Trophoblast cell (in vitro differentiated cells and primary cell): ENCODE data around the gene CUX1.
A peak's percentile ranks its signal among the peaks of the same experiment; 100 is the strongest.
"Not testable (repeated sequence)": the region's sequence is repeated elsewhere in the genome, so short reads cannot be mapped to it uniquely, and the experiment has no call there.

Experiments used
- DNase-seq, 2 donors: peaks; one replicate each; pipeline ENCODE4 v3.0.0-alpha.2; 2016
- H2AFZ ChIP-seq: 2 replicates; pipeline ENCODE4 v1.6.1; 2013; ENCODE audit warnings: low read length, moderate library complexity, mild to moderate bottlenecking; ENCODE audit not compliant: insufficient read depth, poor library complexity
- H2AK5ac ChIP-seq: 2 replicates; pipeline ENCODE4 v1.6.1; 2013; ENCODE audit warnings: mild to moderate bottlenecking, low read length
- H2BK120ac ChIP-seq: 2 replicates; pipeline ENCODE4 v1.6.1; 2013; ENCODE audit warnings: low read length, mild to moderate bottlenecking, moderate library complexity; ENCODE audit not compliant: insufficient read depth, poor library complexity
- H2BK12ac ChIP-seq: 2 replicates; pipeline ENCODE4 v1.6.1; 2013; ENCODE audit warnings: mild to moderate bottlenecking, low read length, moderate library complexity
- H2BK5ac ChIP-seq: 2 replicates; pipeline ENCODE4 v1.6.1; 2013; ENCODE audit warnings: low read length, low read depth, moderate library complexity, mild to moderate bottlenecking; ENCODE audit not compliant: poor library complexity
- H3K14ac ChIP-seq: 2 replicates; pipeline ENCODE4 v1.6.1; 2013; ENCODE audit warnings: mild to moderate bottlenecking, low read length
- H3K18ac ChIP-seq: 2 replicates; pipeline ENCODE4 v1.6.1; 2013; ENCODE audit warnings: mild to moderate bottlenecking, low read length
- H3K23ac ChIP-seq: 2 replicates; pipeline ENCODE4 v1.6.1; 2013; ENCODE audit warnings: low read length
- H3K27ac ChIP-seq: 2 replicates; pipeline ENCODE4 v1.5.1; 2013; ENCODE audit warnings: low read depth, mild to moderate bottlenecking, inconsistent platforms, low read length, moderate library complexity
- H3K27me3 ChIP-seq: 2 replicates; pipeline ENCODE4 v1.6.1; 2013; ENCODE audit warnings: inconsistent platforms, mild to moderate bottlenecking, low read length, moderate library complexity; ENCODE audit not compliant: insufficient read depth
- H3K36me3 ChIP-seq, 2 experiments: 1 replicate in 1 of 2; 2 replicates in 1 of 2; pipeline ENCODE4 v1.6.1; 2013; ENCODE audit warnings: low read length in 2 of 2, mild to moderate bottlenecking in 2 of 2, moderate library complexity in 1 of 2; ENCODE audit not compliant: insufficient read depth in 2 of 2, control insufficient read depth in 1 of 2
- H3K4ac ChIP-seq: 2 replicates; pipeline ENCODE4 v1.6.1; 2013; ENCODE audit warnings: low read depth, mild to moderate bottlenecking, low read length, moderate library complexity
- H3K4me1 ChIP-seq, 2 experiments: 1 replicate in 1 of 2; 2 replicates in 1 of 2; pipeline ENCODE4 v1.6.1; 2013; ENCODE audit warnings: low read length in 2 of 2, mild to moderate bottlenecking in 2 of 2, moderate library complexity in 1 of 2; ENCODE audit not compliant: insufficient read depth in 2 of 2, control insufficient read depth in 1 of 2
- H3K4me2 ChIP-seq: 2 replicates; pipeline ENCODE4 v1.6.1; 2013; ENCODE audit warnings: inconsistent platforms, mild to moderate bottlenecking, low read length, moderate library complexity
- H3K4me3 ChIP-seq: 2 replicates; pipeline ENCODE4 v1.5.1; 2013; ENCODE audit warnings: mild to moderate bottlenecking, low read depth, low read length, inconsistent platforms
- H3K79me1 ChIP-seq: one replicate; pipeline ENCODE4 v1.6.1; 2013; ENCODE audit warnings: low read length
- H3K79me2 ChIP-seq: 2 replicates; pipeline ENCODE4 v1.6.1; 2013; ENCODE audit warnings: low read length, mild to moderate bottlenecking; ENCODE audit not compliant: control insufficient read depth, insufficient read depth, poor library complexity
- H3K9ac ChIP-seq: 2 replicates; pipeline ENCODE4 v1.6.1; 2013; ENCODE audit warnings: mild to moderate bottlenecking, low read length
- H3K9me3 ChIP-seq: 2 replicates; pipeline ENCODE4 v1.6.1; 2013; ENCODE audit warnings: low read depth, mild to moderate bottlenecking, control low read depth, inconsistent platforms, low read length; ENCODE audit not compliant: insufficient read depth
- H4K12ac ChIP-seq: 2 replicates; pipeline ENCODE4 v1.6.1; 2013; ENCODE audit warnings: low read depth, mild to moderate bottlenecking, low read length, moderate library complexity
- H4K8ac ChIP-seq: 2 replicates; pipeline ENCODE4 v1.6.1; 2013; ENCODE audit warnings: low read depth, mild to moderate bottlenecking, low read length, moderate library complexity
- H4K91ac ChIP-seq: one replicate; pipeline ENCODE4 v1.6.1; 2013; ENCODE audit warnings: low read depth, mild to moderate bottlenecking, low read length, moderate library complexity
- WGBS: extraction: QIAGEN DNeasy Blood & Tissue Kit; methylation state at CpG from one replicate; pipeline ENCODE4 v1.1.7; 2013; ENCODE audit warnings: missing lambda C conversion rate; ENCODE audit not compliant: insufficient read length, insufficient coverage; ENCODE audit errors: extremely low coverage; 5-methylcytosine and 5-hydroxymethylcytosine counted together

The CUX1 gene

GRCh38 chr7:101888564-101888963 lies 71.1 kb downstream of the CUX1 start:
- not testable (repeated sequence) for H3K27me3 ChIP-seq, H3K36me3 ChIP-seq, H4K12ac ChIP-seq, H3K23ac ChIP-seq, H3K18ac ChIP-seq, H4K8ac ChIP-seq, H3K9ac ChIP-seq, H3K27ac ChIP-seq, H3K9me3 ChIP-seq, H2AFZ ChIP-seq, H2BK5ac ChIP-seq, H3K79me1 ChIP-seq, H2BK12ac ChIP-seq, DNase-seq, H3K14ac ChIP-seq, H3K4me3 ChIP-seq, H3K4me2 ChIP-seq, H2BK120ac ChIP-seq, H3K4me1 ChIP-seq, H4K91ac ChIP-seq, H2AK5ac ChIP-seq
- WGBS, result no CpG with 5 or more reads among the region's 3 CpGs
- Histone ChIP-seq H3K79me2 (peaks cover 13% of the 10 kb centered on the region), H3K4ac (peak overlapping the region; percentile 17)

DNA sequence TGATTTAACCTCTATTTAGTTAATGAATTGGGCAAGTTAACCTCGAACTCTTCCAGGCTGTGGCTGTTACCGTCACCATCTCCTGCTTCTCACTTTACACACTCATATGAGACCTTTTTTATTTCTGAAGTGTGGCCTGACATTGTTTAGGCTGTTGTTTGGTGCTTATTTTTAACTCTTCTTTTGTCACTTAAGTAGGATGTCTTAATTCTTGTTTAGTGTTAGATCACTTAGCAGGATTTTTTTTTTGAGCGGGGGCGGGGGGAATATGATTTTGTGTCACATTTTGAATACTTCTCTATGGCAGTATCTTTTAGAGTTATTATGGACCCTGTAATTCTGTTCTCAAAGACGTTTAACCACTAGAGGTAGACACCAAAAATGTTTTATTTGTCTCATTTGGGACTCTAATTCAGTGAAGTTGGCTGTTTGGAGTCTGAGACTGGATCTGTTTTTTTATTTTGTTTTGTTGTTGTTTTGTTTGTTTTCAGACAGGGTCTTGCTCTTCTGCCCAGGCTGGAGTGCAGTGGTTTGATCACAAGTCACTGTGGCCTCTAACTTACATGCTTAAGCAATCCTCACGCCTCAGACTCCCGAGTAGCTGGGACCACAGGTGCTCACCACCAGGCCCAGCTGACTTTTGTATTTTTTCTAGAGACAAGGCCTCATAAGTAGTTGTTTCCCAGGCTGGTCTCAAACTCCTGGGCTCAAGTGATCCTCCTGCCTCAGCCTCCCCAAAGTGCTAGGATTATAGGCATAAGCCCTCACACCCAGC lies 73.5 kb downstream of the CUX1 start:
- Histone ChIP-seq H3K36me3 (no peaks in the 10 kb centered on the region), H2AK5ac (no peak overlapping the region), H2BK5ac (no peak overlapping the region), H3K4ac (peak overlapping the region; percentile 34), H3K79me2 (peaks cover 5% of the 10 kb centered on the region), H3K9me3 (no peaks in the 10 kb centered on the region), H3K27me3 (no peaks in the 10 kb centered on the region), H3K9ac (no peak overlapping the region), H4K12ac (no peak overlapping the region), H3K4me3 (no peak overlapping the region), H4K91ac (no peak overlapping the region), H3K27ac (no peak overlapping the region), H2AFZ (no peak overlapping the region), H3K4me2 (no peak overlapping the region), H3K18ac (no peak overlapping the region), H2BK120ac (no peak overlapping the region), H3K23ac (no peak overlapping the region), H2BK12ac (no peak overlapping the region), H3K14ac (no peak overlapping the region), H3K4me1 (no peaks in the 10 kb centered on the region), H4K8ac (no peak overlapping the region), H3K79me1 (no peaks in the 10 kb centered on the region)
- no CpG with 5 or more reads among the region's 7 CpGs for WGBS
- DNase-seq, result no peak

- H3K36me3 ChIP-seq, result no peaks in the 10 kb centered on the region
- no peaks in the 10 kb centered on the region for H3K27me3 ChIP-seq
- H3K4me3 ChIP-seq, result no peak overlapping the region
- peaks cover 3% of the 10 kb centered on the region for H3K79me2 ChIP-seq
- no peak overlapping the region for H4K12ac ChIP-seq
- H3K9ac ChIP-seq, result no peak overlapping the region
- H3K18ac ChIP-seq, result no peak overlapping the region
- H2AFZ ChIP-seq, result no peak overlapping the region
- no peaks in the 10 kb centered on the region for H3K9me3 ChIP-seq
- H2AK5ac ChIP-seq, result no peak overlapping the region
- no peak overlapping the region for H3K27ac ChIP-seq
- H3K79me1 ChIP-seq, result no peaks in the 10 kb centered on the region
- H3K4me2 ChIP-seq, result no peak overlapping the region
- H3K4me1 ChIP-seq, result no peaks in the 10 kb centered on the region
- no peak overlapping the region for H2BK120ac ChIP-seq
- no peak overlapping the region for H2BK5ac ChIP-seq
- no peak overlapping the region for H4K8ac ChIP-seq
- H3K4ac ChIP-seq, result no peak overlapping the region
- WGBS, result no CpG with 5 or more reads among the region's 11 CpGs
- no peak overlapping the region for H2BK12ac ChIP-seq
- H3K14ac ChIP-seq, result no peak overlapping the region
- peak in 1 of 2 donors; percentile 32 for DNase-seq
- no peak overlapping the region for H3K23ac ChIP-seq
- H4K91ac ChIP-seq, result no peak overlapping the region
These were observed 74.7 kb downstream of the CUX1 start for GRCh38 chr7:101891936-101892640.

DNA sequence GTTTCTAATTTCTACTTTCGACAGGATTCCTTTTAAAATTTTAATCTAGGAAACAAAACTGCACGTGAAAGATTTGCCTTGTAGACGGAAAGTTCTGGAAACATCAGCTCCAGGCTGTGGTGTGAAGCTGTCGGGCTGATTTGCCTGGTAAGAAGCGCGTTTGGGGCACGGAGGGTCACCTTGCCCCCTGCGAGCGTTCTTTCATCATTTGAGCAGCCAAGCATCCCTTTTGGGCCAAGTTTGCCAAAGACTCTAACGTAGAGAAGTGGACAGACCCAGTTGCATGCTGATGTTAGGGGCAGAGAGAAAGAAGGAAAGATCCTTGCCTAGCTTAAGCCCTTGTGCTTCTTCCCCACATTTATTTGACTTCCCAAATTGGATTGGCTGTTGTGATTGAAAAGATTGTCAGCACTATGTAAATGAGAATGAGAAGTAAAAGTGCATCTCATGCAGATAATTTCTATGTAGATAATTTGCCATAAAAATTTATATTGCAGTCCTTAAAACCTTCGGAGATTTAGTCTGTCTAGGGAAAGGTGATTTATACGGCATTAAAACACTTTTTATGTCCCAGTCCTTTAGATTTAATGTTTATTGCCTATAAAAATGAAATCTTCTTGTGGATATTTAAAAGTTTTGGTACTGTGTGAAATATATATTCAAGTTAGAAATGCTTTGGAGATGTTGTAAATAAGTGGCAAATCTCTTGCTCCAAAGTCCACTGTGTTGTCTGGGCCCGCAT lies 76.1 kb downstream of the CUX1 start:
- H4K8ac ChIP-seq, result no peak overlapping the region
- no peak overlapping the region for H4K91ac ChIP-seq
- H3K9me3 ChIP-seq, result no peaks in the 10 kb centered on the region
- H3K79me2 ChIP-seq, result peaks cover 3% of the 10 kb centered on the region
- no peak overlapping the region for H2BK5ac ChIP-seq
- H3K4ac ChIP-seq, result peak overlapping the region; percentile 47
- H2AFZ ChIP-seq, result no peak overlapping the region
- no peak overlapping the region for H3K4me2 ChIP-seq
- H3K14ac ChIP-seq, result no peak overlapping the region
- H3K4me1 ChIP-seq, result no peaks in the 10 kb centered on the region
- H2BK120ac ChIP-seq, result no peak overlapping the region
- H4K12ac ChIP-seq, result no peak overlapping the region
- H3K9ac ChIP-seq, result no peak overlapping the region
- H2BK12ac ChIP-seq, result no peak overlapping the region
- no peak overlapping the region for H3K23ac ChIP-seq
- no peak overlapping the region for H2AK5ac ChIP-seq
- H3K36me3 ChIP-seq, result no peaks in the 10 kb centered on the region
- H3K4me3 ChIP-seq, result no peak overlapping the region
- H3K27me3 ChIP-seq, result no peaks in the 10 kb centered on the region
- no peaks in the 10 kb centered on the region for H3K79me1 ChIP-seq
- WGBS, result no CpG with 5 or more reads among the region's 13 CpGs
- H3K27ac ChIP-seq, result no peak overlapping the region
- H3K18ac ChIP-seq, result no peak overlapping the region
- DNase-seq, result no peak
